ENCODE measurements around the gene PTPRR. TPM values are rescaled to one million over a fixed set of nuclear protein-coding genes. Genes with fewer than 3 reads are reported as not detected.

The PTPRR gene
- total and polyA plus RNA-seq, 7 donors, result 0.99 to 38.6 (median 4.2) TPM

DNA sequence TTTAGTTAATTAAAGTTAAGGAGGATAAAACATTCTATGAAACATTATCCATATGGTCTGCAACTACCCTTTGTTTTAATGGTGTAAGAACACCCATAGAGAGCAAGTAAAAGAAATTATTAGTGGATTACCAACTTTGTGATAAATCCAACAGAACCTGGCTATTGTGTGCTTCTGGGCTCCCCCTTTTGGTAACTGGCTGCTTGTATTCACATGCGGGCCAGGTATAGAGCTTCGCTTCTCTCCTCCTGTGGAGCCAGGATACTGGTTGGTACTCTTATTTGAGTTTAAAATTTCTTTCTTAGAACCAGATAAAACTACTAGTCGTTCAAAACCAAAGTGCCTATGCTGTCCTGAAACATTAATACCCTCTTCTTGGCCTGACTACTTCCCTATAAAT lies 81.0 kb downstream of the PTPRR start:
- H3K4me1 ChIP-seq, result no peaks in the 10 kb centered on the region
- no peak for DNase-seq
- no peak overlapping the region for H3K4me3 ChIP-seq
- TF ChIP-seq POLR2AphosphoS5 (IDR thresholded peaks at IDR 0.05), result no peak
- TF ChIP-seq EP300 (IDR thresholded peaks at IDR 0.05), result no peak
- TF ChIP-seq, protein P1, sequence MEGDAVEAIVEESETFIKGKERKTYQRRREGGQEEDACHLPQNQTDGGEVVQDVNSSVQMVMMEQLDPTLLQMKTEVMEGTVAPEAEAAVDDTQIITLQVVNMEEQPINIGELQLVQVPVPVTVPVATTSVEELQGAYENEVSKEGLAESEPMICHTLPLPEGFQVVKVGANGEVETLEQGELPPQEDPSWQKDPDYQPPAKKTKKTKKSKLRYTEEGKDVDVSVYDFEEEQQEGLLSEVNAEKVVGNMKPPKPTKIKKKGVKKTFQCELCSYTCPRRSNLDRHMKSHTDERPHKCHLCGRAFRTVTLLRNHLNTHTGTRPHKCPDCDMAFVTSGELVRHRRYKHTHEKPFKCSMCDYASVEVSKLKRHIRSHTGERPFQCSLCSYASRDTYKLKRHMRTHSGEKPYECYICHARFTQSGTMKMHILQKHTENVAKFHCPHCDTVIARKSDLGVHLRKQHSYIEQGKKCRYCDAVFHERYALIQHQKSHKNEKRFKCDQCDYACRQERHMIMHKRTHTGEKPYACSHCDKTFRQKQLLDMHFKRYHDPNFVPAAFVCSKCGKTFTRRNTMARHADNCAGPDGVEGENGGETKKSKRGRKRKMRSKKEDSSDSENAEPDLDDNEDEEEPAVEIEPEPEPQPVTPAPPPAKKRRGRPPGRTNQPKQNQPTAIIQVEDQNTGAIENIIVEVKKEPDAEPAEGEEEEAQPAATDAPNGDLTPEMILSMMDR (IDR thresholded peaks at IDR 0.05), result no peak
- H3K27me3 ChIP-seq, result no peaks in the 10 kb centered on the region
- H3K9me3 ChIP-seq, result no peaks in the 10 kb centered on the region
- no peak overlapping the region for H3K27ac ChIP-seq
- intact Hi-C loops (cut with DNase I), result no loop called here
- no peaks in the 10 kb centered on the region for H3K36me3 ChIP-seq
- 74 to 78% methylated on average over 3 of the region's 3 CpGs for WGBS, 2 donors

DNA sequence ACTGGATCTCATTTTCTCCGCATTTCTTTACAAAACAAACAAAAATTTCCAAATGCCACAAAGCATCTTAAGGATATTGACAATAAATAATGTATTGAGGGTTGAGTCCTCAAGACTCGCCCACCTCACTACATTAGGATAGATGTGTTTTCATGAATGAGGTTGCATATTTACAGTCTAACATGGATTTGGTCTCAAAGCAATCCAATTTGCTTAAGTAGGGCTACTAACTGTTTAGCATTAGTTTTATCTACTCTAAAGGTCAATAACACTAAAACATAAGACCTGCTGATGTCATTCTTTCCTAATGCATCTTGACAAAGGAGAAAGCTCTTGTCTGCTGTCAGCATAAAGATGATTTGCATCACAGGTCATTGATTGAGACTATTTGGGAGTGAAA lies 82.4 kb downstream of the PTPRR start:
- Histone ChIP-seq H3K9me3 (no peaks in the 10 kb centered on the region), H3K27ac (no peak overlapping the region), H3K4me1 (no peaks in the 10 kb centered on the region), H3K4me3 (no peak overlapping the region), H3K27me3 (no peaks in the 10 kb centered on the region), H3K36me3 (no peaks in the 10 kb centered on the region)
- intact Hi-C loops (cut with DNase I), result no loop called here
- WGBS, 2 donors, result 68% methylated on average over 2 of the region's 2 CpGs
- no peak for TF ChIP-seq POLR2AphosphoS5 (IDR thresholded peaks at IDR 0.05)
- DNase-seq, result no peak

DNA sequence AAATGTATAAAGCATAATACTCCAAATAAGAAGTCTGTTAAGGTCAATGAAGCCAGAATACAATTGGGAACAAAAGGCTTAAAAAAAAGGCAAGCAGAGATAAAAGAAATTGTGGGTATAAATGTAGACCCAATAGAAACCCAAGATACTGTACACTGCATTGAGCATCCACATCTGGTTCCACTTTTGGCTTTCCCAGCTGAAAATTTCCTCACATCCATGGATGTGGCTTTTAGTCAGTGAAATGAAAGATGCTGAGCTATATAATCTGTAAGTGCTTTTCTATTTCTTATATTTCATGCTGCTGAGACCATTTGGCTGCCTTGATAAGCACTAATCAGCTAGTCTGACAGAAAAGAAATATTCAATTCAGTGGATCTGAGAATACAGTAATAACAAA lies 83.5 kb downstream of the PTPRR start:
- no peak for TF ChIP-seq POLR2A (IDR thresholded peaks at IDR 0.05)
- Histone ChIP-seq H3K27ac (no peak overlapping the region), H3K27me3 (no peaks in the 10 kb centered on the region), H3K4me3 (no peak overlapping the region), H3K4me1 (no peaks in the 10 kb centered on the region), H3K9me3 (no peaks in the 10 kb centered on the region), H3K36me3 (no peaks in the 10 kb centered on the region)
- intact Hi-C loops (cut with DNase I), result no loop called here
- DNase-seq, result no peak

DNA sequence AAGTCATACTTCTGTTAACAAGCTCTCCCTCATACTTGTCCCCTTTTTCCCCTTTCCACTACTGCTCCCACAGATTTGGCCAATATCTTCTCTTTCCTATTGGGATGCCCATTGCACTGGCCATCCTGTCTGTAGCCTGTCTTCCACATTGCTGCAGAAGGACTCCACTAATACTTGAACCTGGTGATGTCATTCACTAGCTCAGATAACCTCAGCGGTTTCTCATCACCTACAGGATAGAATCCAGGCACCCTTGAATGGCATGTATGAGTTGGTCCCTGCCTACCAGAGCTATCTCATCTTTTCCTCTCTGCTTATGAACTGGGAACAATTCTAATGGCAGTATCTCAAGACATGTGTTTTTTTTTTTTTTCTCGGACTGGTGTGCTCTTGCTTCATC lies 84.6 kb downstream of the PTPRR start:
- no peak for DNase-seq
- no peak overlapping the region for H3K4me3 ChIP-seq
- no peaks in the 10 kb centered on the region for H3K9me3 ChIP-seq
- no peak overlapping the region for H3K27ac ChIP-seq
- 86 to 94% methylated on average over 2 of the region's 2 CpGs for WGBS, 2 donors
- TF ChIP-seq POLR2A (IDR thresholded peaks at IDR 0.05) (no peak), EP300 (IDR thresholded peaks at IDR 0.05) (no peak), POLR2AphosphoS5 (IDR thresholded peaks at IDR 0.05) (no peak)
- TF ChIP-seq, protein P1 (IDR thresholded peaks at IDR 0.05), result no peak
- H3K36me3 ChIP-seq, result no peaks in the 10 kb centered on the region
- intact Hi-C loops (cut with DNase I), result no loop called here
- H3K27me3 ChIP-seq, result no peaks in the 10 kb centered on the region
- H3K4me1 ChIP-seq, result no peaks in the 10 kb centered on the region

DNA sequence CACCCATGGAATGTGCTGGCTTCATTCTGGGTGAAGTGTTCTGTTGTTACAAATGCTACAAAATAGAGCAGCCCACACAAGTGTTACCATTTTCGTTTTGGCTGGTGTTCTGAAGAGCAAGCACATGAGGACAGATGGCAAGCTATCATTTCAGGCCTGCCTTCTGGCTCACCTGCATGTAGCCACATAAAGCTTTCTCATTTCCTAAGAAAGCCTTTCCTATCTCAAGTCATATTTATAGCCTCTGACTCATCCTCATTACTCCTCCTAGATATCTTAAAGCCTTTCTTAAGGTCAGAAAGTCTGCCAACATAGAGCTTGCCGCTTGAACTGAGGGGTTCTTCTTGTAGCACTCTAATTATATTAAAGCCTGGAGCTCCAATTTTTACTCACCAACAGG lies 89.0 kb downstream of the PTPRR start:
- intact Hi-C loops (cut with DNase I), result no loop called here
- Histone ChIP-seq H3K27me3 (no peaks in the 10 kb centered on the region), H3K4me3 (no peak overlapping the region), H3K4me1 (no peaks in the 10 kb centered on the region), H3K9me3 (no peaks in the 10 kb centered on the region), H3K27ac (no peak overlapping the region), H3K36me3 (no peaks in the 10 kb centered on the region)
- no peak for DNase-seq
- TF ChIP-seq EP300 (IDR thresholded peaks at IDR 0.05), result no peak
- 47 to 59% methylated on average over 2 of the region's 2 CpGs for WGBS, 2 donors

DNA sequence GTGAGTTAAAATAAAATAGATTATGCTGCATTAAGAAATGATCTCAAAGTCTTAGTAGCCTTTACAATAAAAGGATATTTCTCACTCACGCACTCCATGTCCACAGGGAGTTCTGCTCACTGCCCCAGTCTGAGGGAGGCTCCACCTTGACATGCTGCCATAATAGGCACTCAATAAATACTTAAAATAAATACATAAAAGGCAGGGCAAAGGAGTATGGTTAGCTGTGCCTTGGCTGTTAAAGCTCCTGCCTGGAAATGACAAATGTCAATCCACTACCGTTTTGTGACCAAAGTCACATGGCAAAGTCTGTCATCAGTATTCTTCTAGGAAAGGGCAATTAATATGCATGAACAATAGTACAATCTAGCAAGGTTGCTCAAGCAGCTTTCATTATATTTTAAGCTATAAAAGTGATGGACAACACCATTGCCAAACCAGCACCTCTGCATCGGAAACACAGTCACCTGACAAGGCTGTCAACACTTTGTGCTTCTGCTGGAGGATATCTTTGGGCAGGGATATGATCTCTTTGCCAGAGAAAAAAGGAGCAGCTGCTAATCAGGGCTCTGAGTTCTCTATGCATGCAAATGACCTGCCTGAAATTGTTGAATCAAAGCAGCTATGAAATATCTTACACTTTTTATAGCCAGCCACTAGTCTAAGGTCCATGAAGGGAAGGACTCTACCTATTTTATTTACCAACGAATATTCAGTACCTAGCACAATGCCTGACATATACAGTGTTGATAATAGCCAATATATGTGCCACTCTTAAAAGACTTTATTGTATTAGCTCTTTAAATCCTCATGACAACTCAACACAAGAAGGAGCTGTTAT lies 90.1 kb downstream of the PTPRR start:
- Histone ChIP-seq H3K27ac (no peak overlapping the region), H3K4me3 (no peak overlapping the region), H3K27me3 (no peaks in the 10 kb centered on the region), H3K36me3 (no peaks in the 10 kb centered on the region), H3K4me1 (no peaks in the 10 kb centered on the region), H3K9me3 (no peaks in the 10 kb centered on the region)
- TF ChIP-seq, protein P1 (IDR thresholded peaks at IDR 0.05), result no peak
- TF ChIP-seq POLR2A (IDR thresholded peaks at IDR 0.05) (no peak), EP300 (IDR thresholded peaks at IDR 0.05) (no peak), POLR2AphosphoS5 (IDR thresholded peaks at IDR 0.05) (no peak)
- 38 to 80% methylated on average over 4 of the region's 4 CpGs for WGBS, 2 donors
- intact Hi-C loops (cut with DNase I), result no loop called here
- DNase-seq, result no peak
